Osteocyte (in vitro differentiated cells): ENCODE measurements around the gene PLCG2. TPM values are rescaled to one million over a fixed set of nuclear protein-coding genes. Genes with fewer than 3 reads are reported as not detected.

ENCODE experiments used
- DNase-seq: peaks from one replicate; pipeline ENCODE4 v3.0.0; 2021; ENCODE audit warnings: mixed read lengths; ENCODE audit not compliant: unreplicated experiment; ENCODE audit errors: extremely low spot score
- H3K27ac Mint-ChIP-seq: one replicate; pipeline ENCODE4 v1.8.0; 2021; ENCODE audit warnings: mild to moderate bottlenecking, mixed read lengths; ENCODE audit not compliant: unreplicated experiment
- H3K27me3 Mint-ChIP-seq: one replicate; pipeline ENCODE4 v1.8.0; 2021; ENCODE audit warnings: mixed read lengths; ENCODE audit not compliant: unreplicated experiment
- H3K36me3 Mint-ChIP-seq: one replicate; pipeline ENCODE4 v1.8.0; 2021; ENCODE audit warnings: mixed read lengths; ENCODE audit not compliant: unreplicated experiment
- H3K4me1 Mint-ChIP-seq: one replicate; pipeline ENCODE4 v1.8.0; 2021; ENCODE audit warnings: mixed read lengths; ENCODE audit not compliant: unreplicated experiment
- H3K4me3 Mint-ChIP-seq: one replicate; pipeline ENCODE4 v1.8.0; 2021; ENCODE audit warnings: mild to moderate bottlenecking, moderate library complexity, mixed read lengths; ENCODE audit not compliant: unreplicated experiment
- H3K9me3 Mint-ChIP-seq: one replicate; pipeline ENCODE4 v1.8.0; 2021; ENCODE audit warnings: mixed read lengths; ENCODE audit not compliant: unreplicated experiment
- total RNA-seq: library from RNA; stranded (reverse); gene quantifications from 2 replicates; pipeline ENCODE4 v1.2.1, GENCODE V29; 2021
- TF ChIP-seq, protein P1 (sequence below): fragments of 200-600 bp; sonication (generic); IDR thresholded peaks from 2 replicates; pipeline ENCODE4 v1.5.0; 2021; ENCODE audit warnings: antibody characterized with exemption, mild to moderate bottlenecking, moderate library complexity

The PLCG2 gene
- total RNA-seq, 1 donor from 2014 or later, result not detected

DNA sequence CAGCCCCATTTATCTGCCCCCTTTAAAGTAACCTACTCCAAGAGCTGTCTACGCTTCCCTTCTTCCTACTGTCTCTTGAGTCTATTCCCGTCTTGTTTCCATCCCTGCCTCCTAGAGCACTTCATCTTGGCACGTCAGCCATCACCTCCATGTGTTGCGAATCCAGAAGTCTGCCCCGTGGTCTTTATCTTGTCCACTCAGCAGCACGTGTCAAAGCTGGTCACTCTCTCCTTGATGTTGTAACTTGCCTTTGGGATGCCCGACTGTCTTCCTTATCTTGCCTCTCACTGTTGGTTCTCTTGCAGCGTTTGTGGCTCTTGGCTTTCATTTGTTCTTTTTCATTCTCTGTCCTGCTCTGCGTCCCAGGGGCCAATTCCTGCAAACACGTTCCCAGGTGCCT, 99.4 kb downstream of the PLCG2 start:
- no peak overlapping the region for H3K4me3 Mint-ChIP-seq

GRCh38 chr16:81879625-81880024, 100.5 kb downstream of the PLCG2 start:
- Mint-ChIP-seq H3K4me1 (no peaks in the 10 kb centered on the region), H3K27me3 (peaks cover 14% of the 10 kb centered on the region), H3K27ac (no peak overlapping the region), H3K9me3 (no peaks in the 10 kb centered on the region), H3K36me3 (no peaks in the 10 kb centered on the region), H3K4me3 (no peak overlapping the region)
- DNase-seq, result no peak
- TF ChIP-seq, protein P1, sequence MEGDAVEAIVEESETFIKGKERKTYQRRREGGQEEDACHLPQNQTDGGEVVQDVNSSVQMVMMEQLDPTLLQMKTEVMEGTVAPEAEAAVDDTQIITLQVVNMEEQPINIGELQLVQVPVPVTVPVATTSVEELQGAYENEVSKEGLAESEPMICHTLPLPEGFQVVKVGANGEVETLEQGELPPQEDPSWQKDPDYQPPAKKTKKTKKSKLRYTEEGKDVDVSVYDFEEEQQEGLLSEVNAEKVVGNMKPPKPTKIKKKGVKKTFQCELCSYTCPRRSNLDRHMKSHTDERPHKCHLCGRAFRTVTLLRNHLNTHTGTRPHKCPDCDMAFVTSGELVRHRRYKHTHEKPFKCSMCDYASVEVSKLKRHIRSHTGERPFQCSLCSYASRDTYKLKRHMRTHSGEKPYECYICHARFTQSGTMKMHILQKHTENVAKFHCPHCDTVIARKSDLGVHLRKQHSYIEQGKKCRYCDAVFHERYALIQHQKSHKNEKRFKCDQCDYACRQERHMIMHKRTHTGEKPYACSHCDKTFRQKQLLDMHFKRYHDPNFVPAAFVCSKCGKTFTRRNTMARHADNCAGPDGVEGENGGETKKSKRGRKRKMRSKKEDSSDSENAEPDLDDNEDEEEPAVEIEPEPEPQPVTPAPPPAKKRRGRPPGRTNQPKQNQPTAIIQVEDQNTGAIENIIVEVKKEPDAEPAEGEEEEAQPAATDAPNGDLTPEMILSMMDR, result no peak

More for the DNA sequence above, 99.4 kb downstream of the PLCG2 start:
- no peaks in the 10 kb centered on the region for H3K9me3 Mint-ChIP-seq
- H3K27me3 Mint-ChIP-seq, result peaks cover 14% of the 10 kb centered on the region
- H3K27ac Mint-ChIP-seq, result no peak overlapping the region
- no peaks in the 10 kb centered on the region for H3K36me3 Mint-ChIP-seq
- no peaks in the 10 kb centered on the region for H3K4me1 Mint-ChIP-seq
- TF ChIP-seq, protein P1, result no peak
- DNase-seq, result no peak

GRCh38 chr16:81880816-81881215, 101.7 kb downstream of the PLCG2 start:
- H3K36me3 Mint-ChIP-seq, result no peaks in the 10 kb centered on the region
- H3K27me3 Mint-ChIP-seq, result peaks cover 21% of the 10 kb centered on the region
- TF ChIP-seq, protein P1, result no peak
- no peak overlapping the region for H3K27ac Mint-ChIP-seq
- DNase-seq, result no peak
- H3K4me1 Mint-ChIP-seq, result no peaks in the 10 kb centered on the region
- H3K9me3 Mint-ChIP-seq, result no peaks in the 10 kb centered on the region
- no peak overlapping the region for H3K4me3 Mint-ChIP-seq

DNA sequence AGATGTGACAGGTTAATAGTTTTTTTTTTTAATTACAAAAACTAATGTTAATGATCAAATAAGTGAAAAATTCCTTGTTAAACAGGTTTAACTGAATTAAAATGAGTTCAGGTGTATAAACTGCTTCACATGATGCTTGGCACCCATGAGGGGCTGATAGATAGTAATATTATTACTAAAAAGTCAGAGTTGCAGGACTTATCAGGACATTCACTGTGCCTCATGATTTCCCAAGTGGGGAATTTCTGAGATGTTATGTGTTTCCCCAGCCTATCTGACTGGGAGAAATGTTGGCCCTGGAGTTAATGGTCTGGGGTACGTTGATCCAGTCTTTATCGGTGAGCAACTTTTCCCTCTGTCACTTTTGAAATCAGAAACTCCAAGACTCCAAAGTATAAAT, 102.1 kb downstream of the PLCG2 start:
- DNase-seq, result no peak
- no peak overlapping the region for H3K4me3 Mint-ChIP-seq
- no peak overlapping the region for H3K27ac Mint-ChIP-seq
- H3K27me3 Mint-ChIP-seq, result peaks cover 22% of the 10 kb centered on the region
- H3K9me3 Mint-ChIP-seq, result no peaks in the 10 kb centered on the region
- no peaks in the 10 kb centered on the region for H3K4me1 Mint-ChIP-seq
- H3K36me3 Mint-ChIP-seq, result no peaks in the 10 kb centered on the region
- TF ChIP-seq, protein P1, result no peak

DNA sequence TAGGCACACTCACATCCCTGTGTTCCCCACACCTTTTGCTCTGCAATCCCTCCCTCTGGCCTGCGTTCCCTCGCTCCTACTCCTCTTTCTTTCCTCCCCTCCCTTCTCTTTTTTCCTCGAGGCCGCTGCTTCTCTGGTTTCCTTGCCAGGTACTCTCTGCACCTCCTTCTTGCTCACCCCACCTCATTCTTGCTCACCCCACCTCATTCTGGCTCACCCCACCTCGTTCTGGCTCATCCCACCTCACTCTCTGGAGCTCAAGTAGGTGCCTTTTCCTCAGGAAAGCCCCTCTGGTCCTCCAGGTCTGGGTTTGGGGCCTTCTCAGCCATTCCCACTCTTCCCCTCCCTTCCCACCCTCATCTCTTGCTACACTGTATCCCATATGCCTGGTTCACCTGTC, 103.5 kb downstream of the PLCG2 start:
- H3K4me3 Mint-ChIP-seq, result no peak overlapping the region
- no peaks in the 10 kb centered on the region for H3K4me1 Mint-ChIP-seq
- no peaks in the 10 kb centered on the region for H3K9me3 Mint-ChIP-seq
- H3K36me3 Mint-ChIP-seq, result no peaks in the 10 kb centered on the region
- no peak for DNase-seq
- H3K27ac Mint-ChIP-seq, result no peak overlapping the region
- H3K27me3 Mint-ChIP-seq, result peaks cover 32% of the 10 kb centered on the region
- TF ChIP-seq, protein P1, result no peak
